Muscle of back (tissue), 11 donors: ENCODE results near the gene RNF169. TPM values are rescaled to one million over a fixed set of nuclear protein-coding genes. Genes with fewer than 3 reads are reported as not detected.
"Not testable (repeated sequence)": the region's sequence is repeated elsewhere in the genome, so short reads cannot be mapped to it uniquely, and the experiment has no call there.

Experiments used
- DNase-seq, 3 donors: peaks; one replicate each; pipeline versions ENCODE4 v3.0.0 to v3.0.0-alpha.2; 2013
- polyA plus RNA-seq, 10 donors: library from polyadenylated mRNA; unstranded; fragments of 120-200 nt; gene quantifications; one replicate each; pipeline ENCODE4 v1.2.1, GENCODE V29; 2013; ENCODE audit not compliant: insufficient read length in 10 of 10

Gene RNF169
- polyA plus RNA-seq, 10 donors, result 8.9 to 14.0 (median 12.2) TPM

DNA sequence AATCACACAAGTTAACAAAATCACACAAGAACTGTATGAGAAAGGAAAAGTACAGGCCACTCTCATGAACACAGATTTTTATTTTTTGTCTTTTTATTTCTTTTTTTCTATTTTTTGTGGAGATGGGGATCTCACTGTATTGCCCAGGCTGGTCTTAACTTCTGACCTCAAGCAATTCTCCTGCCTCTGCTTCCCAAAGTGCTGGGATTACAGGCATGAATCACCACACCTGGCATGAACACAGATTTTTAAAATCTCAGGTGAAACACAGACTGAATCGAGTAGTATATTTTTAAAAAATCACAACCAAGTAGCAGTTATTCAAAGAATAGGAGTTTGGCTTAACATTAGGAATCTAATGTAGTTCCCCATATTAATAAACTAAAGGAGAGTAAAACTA lies 18.3 kb downstream of the RNF169 start:
- DNase-seq, result no peak

DNA sequence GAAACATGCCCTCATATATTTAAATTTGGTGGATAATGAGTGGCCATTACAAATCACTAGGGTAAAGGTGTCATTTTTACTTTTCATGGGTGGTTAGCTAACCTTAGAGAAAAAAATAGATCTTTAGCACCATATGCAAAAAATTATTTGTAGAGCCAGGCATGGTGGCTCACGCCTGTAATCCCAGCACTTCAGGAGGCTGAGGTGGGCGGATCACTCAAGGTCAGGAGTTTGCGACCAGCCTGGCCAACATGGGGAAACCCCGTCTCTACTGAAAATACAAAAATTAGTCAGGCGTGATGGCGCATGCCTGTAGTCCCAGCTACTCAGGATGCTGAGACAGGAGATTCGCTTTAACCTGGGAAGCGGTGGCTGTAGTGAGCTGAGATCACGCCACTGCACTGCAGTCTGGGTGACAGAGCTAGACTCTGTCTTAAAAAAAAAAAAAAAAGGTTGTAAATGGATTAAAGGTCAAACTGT lies 19.6 kb downstream of the RNF169 start:
- DNase-seq, result not testable (repeated sequence)

DNA sequence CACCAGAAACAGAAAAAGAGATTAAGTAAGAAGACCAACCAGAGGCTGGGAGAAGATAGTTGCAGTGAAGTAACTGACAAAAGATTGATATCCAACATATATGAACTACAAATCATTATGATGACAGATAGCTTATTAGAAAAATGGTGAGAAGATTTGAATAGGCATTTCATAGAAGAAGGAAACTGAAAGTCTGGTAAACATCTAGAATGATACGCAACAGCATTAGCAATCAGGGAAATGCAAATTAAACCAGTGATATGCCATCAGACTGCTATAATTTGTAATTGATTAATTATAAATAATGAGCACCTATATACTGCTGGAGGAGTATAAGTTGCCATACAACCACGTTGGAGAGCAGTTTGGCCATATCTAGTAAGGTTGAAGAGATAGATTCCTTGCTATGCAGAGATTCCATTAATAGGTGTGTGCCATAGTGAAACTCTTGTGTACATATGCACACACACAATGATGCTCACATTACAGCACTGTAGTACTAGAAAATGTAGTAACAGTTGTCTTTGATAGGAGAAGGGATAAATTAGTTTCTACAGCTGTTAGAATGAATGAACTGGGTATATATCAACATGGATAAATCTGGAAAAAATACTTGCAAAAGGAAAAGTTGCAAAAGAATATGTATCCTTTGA lies 20.5 kb downstream of the RNF169 start:
- no peak for DNase-seq

DNA sequence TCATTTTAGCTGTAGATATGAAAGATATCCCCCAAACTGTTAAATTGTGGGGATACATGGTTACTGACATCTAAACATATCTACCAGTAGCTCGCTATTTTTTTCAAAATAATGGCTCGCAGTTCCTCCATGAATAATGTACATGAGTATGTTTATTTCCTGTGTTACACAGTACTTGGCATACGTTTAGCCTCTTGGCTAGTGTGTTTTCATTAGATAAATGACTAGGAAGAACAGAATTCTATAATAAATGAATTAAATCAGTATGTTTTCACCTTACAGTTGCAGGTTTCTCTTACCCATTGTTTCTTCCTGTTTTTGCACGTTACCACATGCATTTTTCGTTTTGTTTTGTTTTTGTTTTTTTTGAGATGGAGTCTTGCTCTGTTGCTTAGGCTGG lies 21.8 kb downstream of the RNF169 start:
- DNase-seq, result no peak

DNA sequence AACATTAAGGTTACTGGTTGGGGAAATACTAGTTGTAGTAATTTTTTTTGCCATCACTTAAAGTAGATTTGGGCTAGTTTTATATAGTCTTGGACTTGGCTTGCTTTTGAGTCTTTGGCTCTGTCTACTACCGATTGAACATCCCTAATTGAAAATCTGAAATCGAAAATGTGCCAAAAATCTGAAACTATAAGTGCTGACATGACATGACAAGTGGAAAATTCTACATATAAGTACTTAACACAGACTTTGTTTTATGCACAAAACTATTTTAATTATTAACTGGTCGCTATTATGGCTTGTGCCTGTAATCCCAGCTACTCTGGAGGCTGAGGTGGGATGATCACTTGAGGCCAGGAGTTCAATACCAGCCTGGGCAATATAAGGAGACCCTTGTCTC lies 22.5 kb downstream of the RNF169 start:
- DNase-seq, result no peak

DNA sequence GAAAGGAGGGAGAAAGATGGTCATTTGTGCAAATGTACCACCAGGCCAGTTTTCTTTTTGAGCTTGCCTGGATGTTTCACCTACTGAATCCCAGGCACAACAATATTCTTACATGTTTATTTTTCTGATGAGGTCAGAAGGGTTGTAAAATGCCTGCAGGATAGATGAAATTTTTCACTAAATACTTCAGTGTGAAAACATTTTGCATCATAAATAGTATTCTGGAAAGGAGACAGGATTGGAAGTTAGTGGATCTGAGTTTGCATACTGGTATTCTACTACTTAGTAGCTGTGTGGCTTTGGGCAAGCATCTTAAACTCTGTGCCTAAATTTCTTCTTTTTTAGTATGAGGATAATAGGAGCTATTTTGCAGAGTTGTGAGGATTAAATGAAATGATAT lies 24.8 kb downstream of the RNF169 start:
- no peak for DNase-seq

DNA sequence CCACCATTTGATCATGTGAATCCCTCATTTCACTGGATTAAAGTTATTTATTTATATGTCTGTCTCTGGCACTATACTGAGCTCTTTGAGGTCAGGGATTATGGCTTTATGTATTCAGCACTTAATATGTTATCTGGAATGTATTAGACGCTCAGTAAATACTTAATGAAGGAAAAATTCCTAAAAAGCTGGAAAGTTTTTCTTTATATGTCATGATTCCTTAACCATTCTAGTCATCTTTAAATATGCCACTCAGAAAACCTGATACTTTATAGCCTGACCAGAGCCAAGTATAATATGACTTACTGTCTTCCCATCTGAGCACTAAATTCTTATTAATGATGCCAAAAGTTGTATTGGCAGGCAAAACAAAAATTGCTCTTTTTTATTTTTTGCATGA lies 27.1 kb downstream of the RNF169 start:
- DNase-seq, result no peak

DNA sequence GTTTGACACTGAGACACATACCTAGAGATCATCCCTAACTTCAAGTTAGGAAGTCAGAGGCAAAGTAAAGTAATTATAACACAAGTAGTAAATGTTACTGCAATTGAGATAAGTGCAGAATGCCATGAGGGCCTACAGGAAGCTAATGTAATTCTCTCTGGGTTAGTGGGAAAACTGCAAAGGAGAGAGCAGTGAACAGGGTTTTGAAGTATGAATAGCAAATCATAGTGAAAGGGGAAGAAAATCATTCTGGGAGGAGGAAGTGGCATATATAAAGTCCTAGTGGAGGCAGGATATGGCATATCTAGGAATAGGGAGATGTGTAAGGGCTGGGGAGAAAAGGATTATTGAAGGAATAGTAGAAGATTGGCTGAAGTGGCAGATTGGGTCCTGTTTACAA lies 27.9 kb downstream of the RNF169 start:
- DNase-seq, result no peak

DNA sequence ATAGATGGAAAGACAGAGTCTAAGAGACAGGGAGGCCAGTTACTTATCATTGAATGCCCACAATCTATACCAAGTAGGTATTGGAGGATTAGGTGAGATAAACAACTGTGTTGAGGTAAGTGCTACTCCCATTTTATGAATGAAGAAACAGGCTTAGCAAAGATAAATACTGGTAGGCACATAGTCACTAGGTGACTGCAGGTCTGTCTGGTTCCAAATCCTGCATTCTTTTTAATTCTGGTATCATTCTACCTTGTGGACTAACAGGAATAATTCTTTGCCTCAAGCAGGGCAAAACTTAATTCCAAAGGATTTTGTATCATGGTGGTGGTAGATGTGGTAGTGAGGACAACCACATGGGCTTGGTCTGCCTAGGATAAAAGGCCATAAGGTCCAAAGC lies 28.4 kb downstream of the RNF169 start:
- DNase-seq, result no peak

DNA sequence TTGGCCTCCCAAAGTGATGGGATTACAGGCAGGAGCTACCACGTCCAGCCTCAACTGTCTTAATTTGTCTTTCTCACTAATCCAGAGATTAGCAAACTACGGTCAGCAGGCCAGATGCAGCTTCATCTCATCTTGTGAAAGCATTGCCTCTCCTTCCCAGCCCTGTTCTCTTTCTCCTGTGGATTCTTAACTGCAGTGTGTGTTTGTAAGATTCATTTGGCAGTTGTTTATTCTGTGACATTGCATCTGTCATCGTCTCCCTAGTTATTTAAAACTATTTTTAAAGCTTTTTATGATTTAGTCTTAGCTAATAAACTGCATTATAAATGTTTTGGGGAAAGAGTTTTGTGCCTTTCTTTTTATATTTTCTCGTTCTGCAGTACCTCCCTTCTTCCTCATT lies 29.2 kb downstream of the RNF169 start:
- no peak for DNase-seq

DNA sequence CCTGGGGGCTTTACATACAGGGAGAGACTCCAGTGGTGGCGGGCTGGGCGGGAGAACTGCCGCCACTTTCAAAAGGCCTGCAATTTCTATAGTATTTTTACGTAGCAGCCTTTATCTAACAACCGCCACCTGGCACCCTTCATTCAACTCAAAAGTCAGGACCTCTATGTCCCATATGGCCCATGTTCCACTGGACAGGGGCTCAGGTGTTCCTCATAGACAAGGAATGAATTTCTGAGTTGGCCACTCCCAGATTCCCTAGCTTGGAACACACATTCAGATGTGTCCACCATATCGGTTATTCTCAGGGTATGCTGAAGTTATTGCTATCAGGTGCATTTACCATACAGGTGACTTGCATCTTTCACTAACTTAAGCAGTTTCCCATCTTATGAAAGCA lies 29.9 kb downstream of the RNF169 start:
- no peak for DNase-seq

DNA sequence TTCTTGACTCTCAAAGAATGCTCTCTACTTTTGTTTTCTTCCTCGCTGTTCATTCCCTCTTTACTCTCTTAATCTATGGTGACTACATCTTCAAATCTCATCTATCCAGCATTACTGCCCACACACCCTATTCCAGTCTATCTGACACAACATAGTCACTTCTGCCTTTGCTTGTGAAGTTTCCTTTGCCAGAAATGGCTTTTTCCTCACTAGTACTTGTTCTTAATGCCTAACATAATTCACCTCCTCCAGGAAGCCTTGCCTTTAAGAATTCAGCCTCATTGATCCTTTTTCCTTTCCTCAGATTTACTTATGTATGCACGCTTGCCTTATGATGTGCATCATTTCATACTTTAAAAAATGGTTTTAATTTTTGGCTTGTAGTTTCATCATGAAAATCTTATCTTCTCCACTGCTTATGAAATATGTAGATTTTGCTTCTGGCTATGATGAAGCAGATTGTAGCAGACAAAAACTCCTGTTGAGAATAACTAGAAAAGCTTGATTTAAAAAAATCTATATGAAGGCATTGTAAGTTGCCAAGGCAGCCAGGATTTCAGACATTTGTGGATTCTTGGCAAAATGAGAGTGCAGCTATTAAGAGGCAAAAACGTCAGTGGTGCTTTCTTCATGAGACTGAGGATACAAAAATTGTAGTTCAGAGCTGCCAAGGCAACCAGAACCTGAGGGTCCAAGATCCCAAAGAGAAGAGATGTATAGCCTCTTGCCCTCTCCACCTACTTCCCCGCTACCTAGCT lies 31.8 kb downstream of the RNF169 start:
- DNase-seq, result peak in 1 of 3 donors; percentile 12

DNA sequence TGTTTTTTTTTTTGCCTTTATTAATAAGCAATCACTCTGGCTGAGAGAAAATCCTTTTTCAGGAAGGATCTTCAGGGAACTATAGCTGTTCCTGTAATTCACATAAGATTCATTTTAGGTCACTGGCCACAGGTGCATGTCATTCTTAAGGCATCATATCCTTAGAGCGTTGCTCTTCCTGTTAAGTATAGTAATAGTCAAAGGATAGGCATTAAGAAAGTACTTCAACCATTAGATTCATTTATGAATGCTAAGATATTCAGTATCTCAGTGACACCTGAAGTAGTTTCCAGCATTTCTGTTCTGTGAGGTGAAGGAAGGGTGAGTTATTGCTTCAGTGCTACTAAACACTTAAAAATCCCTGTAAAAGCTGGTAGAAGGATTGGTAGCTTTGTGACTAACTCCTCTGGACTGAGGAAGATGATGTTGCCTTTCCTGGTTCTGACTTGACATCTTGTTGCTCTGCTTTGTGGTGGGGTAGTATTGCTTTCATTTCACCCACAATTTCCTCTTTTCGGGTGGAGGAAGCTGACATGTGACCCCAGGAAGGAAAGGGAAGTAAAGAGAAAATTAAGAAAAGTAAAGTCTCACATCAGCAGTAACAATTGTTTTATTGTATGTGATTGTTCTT lies 34.7 kb downstream of the RNF169 start:
- DNase-seq, result peak; percentile 12 to 35 (median 30)

DNA sequence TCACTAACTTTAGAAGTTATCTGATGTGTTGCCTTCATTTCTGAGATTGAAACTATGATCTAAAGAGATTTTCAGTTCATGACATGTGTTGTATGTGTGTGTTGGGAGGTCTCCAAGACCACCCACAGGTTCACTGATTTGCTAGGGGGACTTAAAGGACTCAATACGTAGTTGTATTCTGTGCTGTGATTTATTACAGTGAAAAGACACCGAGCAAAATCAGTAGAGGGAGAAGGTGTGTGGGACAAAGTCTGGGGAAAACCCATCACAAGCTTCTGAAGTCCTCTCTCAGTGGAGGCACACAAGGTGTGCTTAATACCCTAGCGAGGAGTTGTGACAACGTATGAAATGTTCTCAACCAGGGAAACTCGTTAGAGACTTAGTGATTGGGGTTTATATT lies 35.6 kb downstream of the RNF169 start:
- DNase-seq, result no peak

DNA sequence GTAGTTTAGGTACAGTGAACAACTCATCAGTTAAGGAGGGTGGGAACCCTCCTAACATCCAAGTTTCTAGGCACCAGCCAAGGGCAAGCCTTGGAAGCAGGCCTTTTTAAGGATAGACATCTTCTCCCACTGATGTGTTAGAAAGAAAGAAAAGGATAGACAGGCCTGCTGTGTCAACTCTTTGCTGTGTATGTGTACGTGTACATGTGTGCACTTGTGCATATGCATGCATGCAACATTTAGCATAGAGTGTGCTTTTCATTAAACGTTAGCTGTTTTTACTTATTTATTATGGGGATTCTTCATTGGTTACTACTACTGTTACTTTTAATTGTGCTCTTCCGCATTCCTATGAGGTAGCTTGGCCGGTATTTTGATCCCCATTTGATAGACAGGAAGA lies 36.1 kb downstream of the RNF169 start:
- no peak for DNase-seq

DNA sequence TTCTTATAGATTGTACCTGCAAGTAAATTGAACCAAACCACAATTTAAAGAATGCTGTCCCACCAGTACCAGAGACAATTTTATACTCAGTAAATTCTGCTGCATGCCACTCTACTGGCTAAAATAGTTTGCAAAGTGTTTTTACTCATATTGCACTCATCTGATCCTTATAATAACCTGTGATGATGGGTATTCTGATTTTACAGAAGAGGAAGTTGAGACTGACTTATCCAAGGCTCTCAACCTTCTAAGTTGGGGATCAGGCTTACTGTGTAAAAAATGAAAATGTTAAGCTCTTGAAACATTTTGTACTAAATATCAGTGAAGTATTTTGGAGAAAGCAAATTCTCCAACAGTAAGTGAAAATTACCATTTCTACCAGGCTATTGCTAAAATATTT lies 37.9 kb downstream of the RNF169 start:
- DNase-seq, result no peak

DNA sequence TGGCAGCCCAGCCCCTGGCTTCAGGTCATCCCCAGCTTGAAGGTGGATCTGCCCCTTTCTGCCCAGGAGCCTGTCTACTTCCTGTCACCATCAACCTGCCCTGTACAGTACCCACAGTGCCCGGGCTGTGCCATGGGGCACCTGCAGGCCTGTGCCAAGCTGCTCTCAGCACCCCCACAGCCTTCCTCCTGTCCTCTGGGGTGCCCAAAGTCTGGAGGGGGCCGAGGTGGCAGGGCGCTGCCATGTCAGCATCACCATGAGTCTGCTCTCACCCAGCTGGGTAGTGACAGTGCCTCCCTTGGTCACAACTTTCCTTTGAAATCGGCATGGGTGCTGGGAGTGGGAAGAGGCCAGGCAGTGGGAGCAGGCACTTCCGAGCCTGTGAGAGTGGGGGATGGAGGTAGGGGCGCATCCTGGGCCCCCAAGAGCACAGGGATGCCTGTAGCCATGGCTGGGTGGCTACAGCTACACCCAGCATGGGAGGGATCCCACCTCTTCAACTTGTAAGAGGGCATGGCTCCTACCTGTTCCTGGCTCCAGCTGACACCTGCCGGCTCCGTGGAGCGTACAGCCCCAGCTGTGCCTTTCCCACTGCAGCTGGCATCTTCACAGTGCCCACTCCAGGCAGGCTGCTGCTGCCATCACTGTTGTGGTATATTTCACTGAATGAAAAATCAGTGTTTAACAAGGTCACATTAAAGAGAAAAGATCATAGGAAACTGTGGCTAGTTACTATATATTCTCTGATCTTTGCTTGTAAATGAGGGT lies 42.9 kb downstream of the RNF169 start:
- no peak for DNase-seq

DNA sequence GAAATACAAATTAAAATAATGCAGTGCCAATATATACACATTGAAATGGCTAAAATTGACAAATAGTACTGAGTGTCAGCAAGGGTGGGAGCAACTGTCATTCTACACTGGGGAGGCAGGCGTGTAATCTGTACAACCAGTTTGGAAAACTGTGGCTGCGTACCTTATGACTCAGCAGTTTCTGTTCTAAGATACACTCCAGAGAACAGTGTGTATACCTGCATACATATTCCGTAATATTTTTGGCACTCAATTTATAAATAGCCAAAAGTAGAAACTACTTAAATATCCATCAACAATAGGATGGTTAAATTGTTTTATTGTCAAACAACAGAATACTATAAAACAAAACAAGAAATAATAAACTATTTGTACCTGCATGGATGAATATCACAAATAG lies 57.6 kb downstream of the RNF169 start:
- DNase-seq, result no peak

DNA sequence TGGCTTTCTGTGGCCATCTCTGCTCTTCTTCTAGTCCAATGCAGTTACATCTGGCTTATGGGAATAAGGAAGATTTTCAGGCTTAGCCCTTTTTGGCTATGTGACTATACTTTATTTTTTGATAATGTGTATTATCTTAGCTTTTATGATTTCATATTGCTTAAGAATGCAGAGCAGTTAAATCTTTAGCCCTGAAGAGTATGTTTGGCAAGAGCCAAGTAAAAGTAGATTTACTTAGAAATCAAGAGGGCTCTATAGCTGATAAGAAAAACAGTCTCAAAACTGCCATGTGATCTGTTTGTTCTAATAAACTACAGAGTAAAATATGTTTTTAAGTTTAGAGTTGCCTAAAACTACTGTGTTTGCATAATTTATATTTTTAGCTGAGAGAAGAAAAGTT lies 61.2 kb downstream of the RNF169 start:
- no peak for DNase-seq

DNA sequence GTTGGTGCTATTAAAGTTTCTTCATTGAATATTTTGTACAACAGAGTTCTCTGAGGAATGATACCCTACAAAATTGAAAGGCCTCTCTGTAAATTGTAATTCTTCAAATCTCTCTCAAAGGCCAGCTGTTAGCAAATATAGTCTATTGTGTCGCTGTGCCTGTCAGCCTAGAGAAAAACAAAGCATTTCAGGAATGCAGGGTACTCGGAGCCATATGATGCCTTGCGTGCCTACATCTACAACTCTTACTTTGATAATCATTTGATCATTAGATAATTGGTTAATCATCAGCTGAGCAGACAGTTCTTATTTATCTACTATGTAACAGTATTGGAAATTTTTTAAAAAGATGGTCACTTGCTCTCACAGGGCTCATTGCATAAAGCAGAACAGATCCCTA lies 67.3 kb downstream of the RNF169 start:
- no peak for DNase-seq

DNA sequence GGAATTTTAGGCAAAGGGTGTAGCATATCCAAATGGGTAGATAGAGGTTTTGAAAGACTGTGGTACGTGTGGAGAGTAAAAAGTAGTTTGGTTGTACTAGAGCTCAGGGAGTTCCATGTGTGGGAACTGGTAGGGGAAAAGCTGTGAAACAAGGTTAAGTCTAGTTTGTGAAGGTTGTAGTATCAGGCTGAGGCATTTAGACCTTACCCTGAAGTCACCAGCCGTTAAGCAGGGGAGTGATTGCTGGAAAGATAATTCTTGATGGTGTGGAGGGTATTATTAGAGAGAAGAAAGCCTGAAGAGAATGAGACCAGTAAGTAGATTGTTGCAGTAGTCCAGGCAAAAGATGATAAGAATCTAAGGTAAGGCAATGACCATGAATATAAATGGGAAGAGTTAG lies 68.0 kb downstream of the RNF169 start:
- DNase-seq, result no peak

DNA sequence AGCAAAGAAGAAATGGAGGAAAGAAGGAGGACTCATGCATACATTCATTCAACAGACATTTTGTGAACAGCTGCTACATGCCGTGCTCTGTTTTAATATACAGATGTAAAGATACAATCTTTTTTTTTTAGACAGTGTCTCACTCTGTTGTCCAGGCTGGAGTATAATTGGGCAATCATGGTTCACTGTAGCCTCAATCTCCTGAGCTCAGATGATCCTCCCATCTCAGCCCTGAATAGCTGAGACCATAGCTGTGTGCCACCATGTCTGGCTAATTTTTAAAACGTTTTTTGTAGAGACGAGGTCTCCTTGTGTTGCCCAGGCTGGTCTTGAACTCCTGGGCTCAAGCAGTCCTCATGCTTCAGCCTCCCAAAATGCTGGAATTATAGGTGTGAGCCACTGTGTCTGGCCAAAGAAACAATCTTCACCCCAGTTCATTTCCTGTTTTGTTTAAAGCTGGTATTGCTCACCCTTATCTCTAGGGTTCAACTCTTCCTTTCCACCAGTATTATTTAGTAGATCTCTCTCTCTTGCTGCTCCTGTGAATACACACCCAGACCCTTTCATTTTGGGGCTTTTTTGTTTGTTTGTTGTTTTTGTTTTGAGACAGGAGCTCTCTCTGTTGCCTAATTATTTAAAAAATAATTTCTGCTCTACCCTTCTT lies 69.8 kb downstream of the RNF169 start:
- no peak for DNase-seq
